C1 segment of cervical spinal cord (tissue), 14 donors: ENCODE measurements around the gene TMEM86B.
"Not testable (repeated sequence)": the region's sequence is repeated elsewhere in the genome, so short reads cannot be mapped to it uniquely, and the experiment has no call there.

Experiments used
- DNase-seq, 14 donors: peaks; one replicate each; lab custom pipeline; 2025; lab: John Stamatoyannopoulos, UW

The TMEM86B gene

DNA sequence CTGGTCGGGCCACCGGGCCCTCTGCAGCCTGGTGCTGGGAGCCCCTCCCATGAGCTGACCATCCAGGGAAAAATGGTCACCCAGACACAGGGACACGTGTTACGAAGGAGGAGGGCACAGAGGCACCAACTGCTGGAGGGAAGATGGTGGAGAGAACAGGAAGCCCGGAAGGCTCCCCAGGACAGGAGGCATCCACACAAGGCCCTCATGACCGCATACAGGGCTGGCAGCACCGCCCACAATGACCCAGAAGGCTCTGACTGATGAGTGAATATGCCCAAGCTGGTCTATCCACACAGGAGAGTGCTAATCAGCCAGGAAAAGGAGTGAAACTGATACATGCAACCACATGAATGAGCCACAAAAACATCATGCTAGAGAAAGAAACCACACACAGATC lies 14.0 kb upstream of the TMEM86B start:
- no peak for DNase-seq

DNA sequence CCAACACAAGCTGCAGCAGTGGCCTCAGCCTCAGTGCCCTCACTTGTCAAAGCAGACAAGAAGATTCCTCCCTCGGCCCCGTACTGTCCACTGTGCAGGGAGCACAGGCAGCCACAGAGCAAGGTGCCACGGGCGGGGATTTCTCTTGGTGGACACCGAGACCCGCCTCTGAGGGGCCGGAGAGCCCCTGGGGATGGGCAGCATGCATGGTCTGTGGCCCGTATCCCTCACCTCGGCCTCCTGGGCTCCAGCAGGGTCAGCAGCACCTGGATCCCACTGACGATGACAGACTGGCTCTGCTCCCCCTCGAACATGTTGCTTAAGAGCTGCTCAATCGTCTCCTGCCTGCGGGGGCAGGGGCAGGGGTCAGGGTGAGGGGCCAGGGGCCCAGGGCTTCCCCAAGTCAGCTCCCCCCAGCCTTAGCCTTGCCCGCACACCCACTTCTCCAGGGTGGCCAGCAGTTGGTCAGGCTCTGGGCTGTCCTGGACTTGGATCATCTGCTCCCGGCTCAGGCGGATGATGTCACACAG lies 13.4 kb upstream of the TMEM86B start:
- no peak for DNase-seq

DNA sequence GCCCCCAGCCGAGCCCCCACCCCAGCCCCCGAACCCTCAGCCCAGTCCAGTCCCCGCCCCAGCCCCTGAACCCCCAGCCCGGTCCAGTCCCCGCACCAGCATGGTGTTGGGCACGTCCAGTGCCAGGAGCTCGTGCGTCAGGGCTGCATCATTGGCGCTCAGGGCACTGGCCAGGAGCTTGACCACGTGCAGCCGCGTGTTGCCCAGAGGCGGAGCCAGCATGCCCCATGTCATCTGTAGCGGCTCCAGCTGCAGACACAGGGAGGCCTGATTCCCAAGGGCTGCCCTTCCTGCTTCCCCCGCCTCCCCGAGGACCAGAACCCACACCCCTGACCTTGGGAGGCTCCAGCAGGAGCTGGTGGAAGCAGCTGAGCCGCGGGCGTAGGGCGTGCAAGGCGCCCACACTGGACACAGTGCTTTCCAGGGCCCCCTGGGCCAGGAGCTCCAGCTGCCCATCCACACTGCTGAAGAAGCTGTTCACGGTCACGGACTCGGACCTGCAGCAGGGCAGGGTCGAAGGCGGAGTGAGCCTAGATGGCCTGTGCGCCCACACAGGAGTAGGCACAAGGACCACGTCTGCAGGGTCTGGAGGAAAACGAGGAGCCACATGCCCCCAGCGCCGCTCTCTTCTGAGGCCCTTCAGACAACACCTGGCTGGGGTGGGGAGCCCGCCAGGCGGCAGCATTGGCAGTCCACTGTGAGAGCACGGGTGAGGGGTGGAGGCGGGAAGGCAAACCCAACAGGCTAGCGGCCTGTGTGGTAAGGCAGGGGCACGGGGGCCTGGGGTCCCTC lies 12.8 kb upstream of the TMEM86B start:
- no peak for DNase-seq

DNA sequence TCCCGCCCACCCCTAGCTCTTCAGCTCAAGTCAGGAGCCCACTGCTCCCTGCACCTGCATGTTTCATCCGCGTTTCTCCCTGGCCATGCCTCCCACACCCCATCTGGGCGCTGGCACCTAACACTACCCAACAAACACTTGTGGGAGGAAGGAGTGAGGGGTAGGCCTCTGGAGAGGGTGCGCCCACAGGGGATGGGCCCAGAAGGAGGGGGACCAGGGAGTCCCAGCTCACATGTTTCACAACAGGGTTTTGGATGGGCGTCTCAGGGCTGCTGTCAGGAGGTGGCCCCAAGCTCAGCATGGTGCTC lies 12.1 kb upstream of the TMEM86B start:
- DNase-seq = no peak

DNA sequence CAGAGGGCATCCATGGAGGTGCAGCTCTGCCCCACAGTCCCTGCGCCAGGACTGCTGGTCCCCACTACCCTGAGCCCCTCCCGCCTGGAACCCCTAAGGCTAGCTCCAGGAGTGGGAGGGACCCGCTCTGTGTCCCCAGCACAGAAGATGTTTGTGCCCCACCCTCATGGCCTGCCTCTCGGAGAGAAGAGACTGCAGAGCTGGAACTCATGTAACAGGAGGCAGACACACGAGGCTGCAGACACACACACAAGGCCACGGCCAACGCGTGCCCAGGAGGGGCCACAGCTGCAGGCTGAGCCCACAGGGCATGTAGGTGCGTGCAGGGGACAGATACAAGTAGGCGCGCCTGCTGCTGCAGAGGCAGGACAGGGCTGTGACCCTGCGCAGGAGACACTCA lies 10.4 kb upstream of the TMEM86B start:
- DNase-seq = no peak

DNA sequence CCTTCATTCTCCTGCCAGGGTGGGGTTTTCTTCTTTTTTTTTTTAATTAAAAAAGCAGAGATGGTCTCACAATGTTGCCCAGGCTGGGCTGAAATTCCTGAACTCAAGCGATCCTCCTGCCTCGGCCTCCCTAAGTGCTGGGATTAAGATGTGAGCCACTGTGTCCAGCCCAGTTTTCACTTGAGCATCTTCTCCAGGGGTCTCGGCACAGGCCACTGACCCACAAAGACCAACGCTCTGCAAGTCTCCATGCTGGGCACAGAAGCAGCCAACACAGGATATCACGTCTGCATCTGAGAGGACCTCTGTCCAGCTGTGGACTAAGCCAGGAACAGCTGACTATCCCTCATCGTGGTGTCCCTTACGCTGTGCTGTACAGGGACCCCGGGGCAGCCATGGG lies 9.5 kb upstream of the TMEM86B start:
- DNase-seq = no peak

DNA sequence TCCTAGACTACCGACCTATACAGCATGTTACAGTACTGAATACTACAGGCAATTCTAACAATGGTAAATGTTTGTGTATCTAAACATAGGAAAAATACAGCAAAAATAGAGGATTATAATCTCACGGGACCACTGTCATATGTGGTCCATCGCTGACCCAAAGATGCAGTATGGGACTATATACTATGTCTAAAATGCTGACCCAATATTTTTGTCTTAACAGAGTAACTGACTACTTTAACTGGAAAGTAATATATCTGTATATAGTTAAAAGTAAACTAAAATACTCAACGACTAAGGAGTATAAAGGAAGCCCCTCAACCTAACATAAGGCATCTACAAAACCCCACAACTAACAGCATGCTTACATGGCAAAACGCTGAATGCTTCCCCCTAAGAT lies 4.4 kb upstream of the TMEM86B start:
- DNase-seq = no peak

DNA sequence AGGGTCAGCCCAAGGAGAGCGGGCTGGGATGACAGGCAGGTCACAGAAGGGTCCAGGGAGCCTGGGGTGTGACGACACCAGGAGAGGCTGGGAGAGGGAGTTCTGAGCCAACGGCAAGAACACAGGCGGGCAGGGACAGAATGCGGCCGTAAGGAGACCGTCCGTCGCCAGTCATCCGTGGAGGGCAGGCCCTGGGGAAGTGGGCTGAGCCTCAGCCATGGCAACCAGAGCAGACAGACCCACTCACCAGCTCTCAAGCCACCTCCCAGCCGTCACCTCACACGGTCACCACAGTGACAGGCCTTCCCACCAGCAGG lies 3.7 kb upstream of the TMEM86B start:
- DNase-seq = no peak

DNA sequence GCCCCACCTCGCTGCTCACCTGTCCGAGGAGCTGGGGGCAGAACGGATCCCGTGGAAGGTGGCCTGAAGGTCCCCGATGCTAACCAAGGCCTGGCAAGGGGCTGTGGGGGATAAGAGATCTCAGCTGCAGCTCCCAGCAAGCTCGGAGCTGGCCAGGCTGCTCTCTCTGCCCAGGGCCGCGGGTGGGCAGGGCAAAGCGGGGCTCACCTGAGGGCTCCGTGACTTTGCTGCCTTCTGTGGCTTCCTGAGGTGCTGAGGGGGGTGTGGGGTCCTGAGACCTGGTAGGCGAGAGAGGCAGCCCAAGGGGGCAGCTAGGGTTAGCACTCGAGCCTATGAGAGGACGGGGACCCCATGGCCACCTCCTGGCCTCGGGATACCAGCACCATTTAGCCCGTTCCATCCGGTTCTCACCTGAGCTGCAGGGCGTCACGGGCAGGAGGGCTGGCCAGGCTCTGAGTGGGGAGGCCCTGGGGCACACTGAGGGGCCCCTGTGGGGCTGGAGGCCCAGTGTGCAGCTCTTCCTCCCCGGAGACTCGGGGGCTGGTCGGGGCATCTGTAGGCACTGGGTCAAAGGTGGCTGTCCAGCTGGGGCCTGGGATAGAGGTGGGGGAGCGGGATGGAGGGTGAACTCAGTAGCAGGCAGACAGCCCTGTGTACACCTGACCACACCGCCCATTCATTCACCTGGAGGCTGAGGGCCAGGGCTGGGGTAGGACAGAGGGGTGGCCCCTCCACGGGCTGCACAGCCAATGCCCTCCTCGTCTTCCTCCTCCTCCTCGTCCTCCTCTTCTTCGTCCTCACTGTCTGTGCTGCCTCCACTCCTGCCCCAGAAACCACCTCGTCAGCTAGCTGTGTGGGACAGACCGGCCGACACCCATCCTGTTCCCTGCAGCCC lies 3.1 kb upstream of the TMEM86B start:
- DNase-seq = no peak

DNA sequence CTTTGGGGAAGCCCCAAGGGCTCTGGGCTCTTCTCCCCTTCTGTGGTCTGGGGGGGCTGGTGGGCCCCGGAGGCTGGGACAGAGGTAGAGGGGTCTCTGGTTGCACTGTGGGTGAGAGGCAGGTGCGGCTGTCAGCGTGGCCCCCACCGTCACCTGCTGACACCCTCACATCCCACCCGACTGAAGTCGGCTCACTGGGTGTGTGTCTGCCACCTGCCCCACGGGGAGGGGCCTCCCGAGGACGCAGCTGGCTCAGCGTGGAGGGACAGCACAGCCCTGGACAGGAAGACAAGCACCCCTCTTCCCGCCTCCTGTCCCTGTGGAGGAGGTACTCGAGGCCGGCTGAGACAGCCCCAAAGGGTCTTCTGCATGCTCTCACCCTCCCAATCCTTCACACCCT lies 2.2 kb upstream of the TMEM86B start:
- DNase-seq = no peak

DNA sequence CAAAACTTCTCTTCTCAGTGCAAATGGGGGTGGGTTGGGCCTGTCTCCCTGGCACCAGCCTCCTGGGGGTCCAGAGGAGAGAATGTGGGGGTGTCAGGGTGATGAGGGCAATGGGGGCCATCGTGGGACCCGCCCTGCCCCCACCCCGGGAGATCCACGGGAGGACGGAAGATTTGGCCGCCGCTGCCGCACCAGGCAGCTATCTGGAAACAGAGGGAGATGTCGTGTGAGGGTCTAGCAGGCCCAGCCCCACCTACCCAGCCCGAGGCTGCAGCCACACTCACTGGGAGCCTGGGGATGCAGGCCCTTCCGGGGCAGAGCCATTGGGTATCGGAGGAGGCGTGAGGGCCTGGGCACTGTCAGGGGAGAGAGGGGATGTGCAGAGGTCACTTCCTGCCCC lies 1.8 kb upstream of the TMEM86B start:
- DNase-seq = no peak

DNA sequence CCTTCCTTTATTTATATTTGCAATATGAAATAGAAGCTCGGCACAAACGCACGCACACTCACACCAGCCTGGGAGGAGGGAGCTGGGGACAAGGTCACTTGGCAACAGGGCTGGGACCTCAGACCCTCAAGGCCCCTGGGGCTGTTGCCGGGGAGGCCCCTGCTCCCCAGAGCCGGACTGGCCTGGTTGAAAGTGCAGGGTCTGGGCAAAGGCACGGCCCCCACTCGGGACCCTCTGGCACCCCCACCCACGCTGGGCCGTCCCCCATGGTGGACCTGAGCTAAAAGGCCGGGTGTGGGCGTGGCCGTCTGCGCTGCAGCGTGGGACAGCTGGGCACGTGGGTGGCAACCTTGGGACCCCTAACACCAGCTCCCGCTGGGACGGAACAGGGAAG lies 1.2 kb upstream of the TMEM86B start:
- DNase-seq = no peak

DNA sequence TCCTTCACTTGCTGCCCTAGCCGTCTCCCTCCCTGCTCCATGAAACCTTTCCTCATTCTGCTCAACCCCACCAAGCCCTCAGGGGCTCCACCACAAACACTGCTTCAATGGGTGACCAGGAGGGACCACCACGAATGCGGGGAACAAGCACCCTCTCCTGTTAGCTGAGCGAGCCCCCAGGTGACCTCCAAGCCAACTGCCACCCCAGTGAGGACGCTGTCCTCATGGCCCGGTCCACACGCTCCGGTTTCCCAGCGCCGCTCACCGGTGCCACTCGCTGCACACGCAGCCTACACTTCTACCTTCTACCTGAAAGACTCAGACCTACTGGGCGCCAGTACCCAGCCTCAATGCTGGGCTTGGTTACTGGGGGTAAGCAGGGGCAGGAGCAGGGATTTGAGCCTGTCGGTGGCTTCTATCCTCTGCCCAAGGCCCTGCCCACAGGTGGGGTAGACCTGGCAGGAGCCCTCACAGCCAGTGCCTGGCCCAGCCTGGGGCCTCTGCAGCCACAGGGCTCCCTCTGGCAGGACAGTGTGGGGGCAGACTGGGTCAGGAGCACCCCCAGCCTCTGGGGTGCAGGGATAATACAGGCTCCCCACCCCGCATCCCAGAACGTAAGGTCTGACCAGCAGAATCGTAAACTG lies 704 bp upstream of the TMEM86B start:
- no peak for DNase-seq

DNA sequence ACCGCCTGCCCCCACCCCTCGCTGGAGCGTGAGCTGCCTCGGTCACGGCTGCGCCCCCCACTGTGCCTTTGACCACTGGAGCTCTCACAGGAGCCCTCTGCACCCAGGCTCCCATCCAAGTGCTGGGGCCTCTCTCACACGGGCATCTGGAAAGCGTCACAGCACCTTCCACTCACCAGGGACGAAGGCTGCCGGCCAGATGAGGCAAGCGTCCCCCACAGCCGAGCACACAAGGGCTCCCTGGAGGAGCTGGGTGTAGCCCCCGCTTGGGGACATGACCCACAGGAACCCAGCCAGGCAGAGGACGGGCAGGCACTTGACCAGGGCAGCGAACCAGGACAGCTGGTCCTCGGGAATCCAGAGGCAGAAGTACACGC lies 560 bp downstream of the TMEM86B start:
- no peak for DNase-seq

DNA sequence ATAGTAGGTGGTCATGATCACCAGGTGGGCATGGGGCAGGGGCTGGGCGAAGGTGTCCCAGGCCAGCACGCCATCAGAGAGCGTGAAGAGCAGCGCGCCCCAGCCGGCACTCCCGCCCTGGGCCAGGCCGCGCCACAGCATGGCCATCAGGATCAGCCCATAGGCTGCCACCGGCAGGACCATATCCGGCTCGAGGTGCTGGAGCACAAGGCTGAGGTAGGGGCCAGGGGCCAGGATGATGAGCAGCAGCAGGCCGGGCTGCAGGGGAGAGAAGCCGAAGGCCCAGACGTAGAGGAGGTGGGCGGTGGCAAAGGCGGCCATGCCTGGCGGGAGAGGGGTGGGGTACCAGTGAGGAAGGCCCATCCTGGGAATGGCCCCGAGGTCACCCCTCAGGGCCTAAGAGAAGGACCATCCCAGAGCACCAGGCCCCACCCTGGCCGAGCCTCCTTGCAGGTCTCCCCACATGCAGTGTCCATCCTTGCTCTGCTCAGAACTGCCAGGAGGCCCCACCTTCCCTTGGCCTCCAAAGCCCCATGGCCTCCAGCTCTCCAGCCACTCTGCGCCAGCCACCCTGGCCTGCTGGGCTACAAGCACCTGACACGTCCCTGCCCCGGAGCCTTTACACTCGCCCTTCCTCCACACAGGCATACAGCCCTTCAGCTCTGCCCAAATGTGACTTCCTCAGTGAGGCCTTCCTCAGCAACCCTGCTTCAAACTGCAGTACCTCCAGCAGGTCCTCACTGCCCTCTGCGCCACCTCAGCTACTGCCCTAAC lies 1.1 kb downstream of the TMEM86B start:
- DNase-seq = no peak

DNA sequence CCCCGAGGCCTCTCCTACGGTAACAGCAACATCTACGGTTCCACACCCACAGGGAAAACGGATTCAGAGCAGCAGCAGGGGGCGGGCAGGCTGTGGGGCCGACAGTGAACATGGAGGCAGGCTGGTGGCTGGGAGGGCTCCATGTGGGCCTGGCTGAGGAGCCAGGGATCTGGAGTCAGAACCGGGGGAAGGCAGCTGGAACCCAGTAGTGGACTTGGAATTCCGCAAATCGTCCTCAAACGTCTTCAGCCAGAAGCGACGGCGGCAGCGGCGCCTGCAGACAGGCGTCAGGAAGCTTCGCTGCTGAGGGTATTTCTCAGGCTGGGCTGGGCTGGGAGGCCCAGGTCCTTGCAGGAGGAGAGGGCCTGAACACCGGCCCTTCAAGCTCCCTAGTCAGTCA lies 1.8 kb downstream of the TMEM86B start:
- no peak for DNase-seq

DNA sequence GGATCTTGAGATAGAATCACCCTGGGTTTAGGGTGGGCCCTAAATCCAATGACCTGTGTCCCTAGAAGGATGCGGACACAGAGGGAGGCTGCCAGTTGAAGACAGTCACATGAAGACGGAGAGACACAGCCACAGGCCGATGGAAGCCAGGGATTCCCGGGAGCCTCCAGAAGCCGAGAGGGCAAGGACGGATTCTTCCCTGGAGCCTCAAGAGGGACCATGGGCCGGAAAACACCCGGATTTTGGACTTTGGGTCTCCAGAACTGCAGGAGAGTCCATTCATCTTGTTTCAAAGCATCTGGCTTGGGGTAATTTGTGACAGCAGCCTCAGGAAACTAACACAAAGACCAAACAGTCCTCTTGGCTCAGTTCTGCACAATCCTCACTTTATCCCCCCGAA lies 2.3 kb downstream of the TMEM86B start:
- no peak for DNase-seq

DNA sequence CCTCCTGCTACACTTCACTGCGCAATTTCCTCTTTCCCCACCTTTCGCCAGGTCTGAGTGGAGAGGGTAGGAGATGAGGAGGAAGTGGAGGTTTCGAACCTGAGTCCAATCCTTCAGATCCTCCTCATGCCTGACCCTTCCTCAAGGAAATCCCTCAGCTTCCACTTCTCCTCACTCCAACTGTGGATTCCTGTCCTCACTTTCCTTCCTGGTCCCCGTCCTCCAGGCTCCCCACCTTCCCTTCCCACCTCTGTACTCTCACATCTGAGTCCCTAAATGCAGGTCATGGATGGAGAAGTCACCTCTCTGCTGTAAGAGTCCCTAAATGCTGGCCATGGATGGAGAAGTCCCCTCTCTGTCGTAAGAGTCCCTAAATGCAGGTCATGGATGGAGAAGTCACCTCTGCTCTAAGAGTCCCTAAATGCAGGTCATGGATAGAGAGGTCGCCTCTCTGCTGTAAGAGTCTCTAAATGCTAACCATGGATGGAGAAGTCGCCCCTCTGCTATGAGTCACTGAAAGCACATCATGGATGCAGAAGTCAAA lies 3.1 kb downstream of the TMEM86B start:
- no peak for DNase-seq

DNA sequence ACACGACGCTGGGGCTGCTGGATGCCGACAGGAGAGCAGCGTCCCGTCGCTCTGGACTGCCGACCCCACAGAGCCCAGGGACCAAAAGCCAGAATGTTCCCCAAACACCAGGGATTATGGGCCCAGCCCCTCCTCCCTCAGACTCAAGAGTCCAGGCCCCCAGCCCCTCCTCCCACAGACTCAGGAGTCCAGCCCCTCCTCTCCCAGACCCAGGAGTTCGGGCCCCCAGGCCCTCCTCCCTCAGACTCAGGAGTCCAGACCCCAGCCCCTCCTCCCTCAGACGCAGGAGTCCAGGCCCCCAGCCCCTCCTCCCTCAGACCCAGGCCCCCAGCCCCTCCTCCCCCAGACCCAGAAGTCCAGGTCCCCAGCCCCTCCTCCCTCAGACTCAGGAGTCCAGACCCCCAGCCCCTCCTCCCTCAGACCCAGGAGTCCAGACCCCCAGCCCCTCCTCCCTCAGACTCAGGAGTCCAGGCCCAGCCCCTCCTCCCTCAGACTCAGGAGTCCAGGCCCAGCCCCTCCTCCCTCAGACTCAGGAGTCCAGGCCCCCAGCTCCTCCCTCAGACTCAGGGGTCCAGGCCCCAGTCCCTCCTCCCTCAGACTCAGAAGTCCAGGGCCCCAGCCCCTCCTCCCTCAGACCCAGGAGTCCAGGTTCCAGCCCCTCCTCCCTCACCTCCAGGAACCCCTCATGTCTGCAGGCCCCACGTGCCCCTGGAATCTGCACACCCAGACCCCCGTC lies 3.7 kb downstream of the TMEM86B start:
- not testable (repeated sequence) for DNase-seq

DNA sequence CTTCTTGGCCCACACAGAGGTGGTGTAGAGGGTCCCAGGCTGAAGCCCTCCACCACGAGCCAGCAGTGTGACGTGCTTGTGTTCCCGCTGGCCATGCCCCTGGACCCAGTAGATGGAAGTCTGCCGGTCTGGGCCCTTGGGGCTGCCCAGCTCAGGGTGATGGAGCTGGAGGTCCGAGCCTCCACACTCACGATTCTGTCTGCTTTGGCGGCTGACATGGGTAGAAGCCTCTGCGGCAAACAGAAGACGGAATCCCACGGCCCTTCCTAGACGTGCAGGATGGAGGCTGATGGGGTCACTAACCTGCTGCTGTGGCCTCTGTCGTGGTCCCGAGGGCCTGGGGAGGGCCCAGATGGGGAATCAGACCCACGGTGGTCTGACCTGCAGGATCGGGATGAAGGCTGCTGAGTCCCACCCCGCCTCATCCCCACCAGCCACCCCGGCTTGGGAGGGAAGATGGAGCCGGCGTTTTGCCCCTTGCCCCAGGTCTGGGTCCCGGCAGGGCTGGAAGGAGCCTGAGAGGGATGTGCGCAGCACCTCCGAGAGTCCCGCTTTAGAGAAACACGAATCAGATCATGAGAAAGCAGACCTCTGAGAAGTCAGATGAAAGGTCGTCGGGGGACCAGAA lies 4.4 kb downstream of the TMEM86B start:
- no peak for DNase-seq
